ENCODE measurements around the gene TEX26. TPM values are rescaled to one million over a fixed set of nuclear protein-coding genes. Genes with fewer than 3 reads are reported as not detected.

TEX26 gene
- total and polyA plus RNA-seq, 9 of the 15 experiments (the other 6 are each of a cell fraction or from before 2014, with no cell fraction given) = not detected

DNA sequence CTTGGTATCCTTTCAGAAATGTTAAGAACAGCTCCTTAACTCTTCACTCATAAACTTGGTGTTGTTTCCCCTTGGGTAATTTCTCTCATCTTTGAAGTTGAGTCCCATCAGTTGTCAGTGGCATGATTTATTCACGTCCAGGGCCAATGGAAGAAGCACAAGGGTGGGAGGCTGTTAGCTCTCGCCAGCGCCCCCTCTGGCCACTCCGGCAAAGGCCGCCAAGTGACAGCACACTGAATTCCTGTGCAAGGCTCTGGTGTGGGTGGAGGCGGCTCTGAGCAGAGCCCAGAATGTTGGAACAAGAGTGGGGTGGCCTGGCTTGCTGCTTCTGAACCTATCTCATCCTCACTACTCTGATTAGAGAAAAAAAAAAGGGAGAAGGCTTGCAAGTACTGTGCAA is 39.5 kb upstream of the TEX26 start (continued):
- TF ChIP-seq, protein P1, sequence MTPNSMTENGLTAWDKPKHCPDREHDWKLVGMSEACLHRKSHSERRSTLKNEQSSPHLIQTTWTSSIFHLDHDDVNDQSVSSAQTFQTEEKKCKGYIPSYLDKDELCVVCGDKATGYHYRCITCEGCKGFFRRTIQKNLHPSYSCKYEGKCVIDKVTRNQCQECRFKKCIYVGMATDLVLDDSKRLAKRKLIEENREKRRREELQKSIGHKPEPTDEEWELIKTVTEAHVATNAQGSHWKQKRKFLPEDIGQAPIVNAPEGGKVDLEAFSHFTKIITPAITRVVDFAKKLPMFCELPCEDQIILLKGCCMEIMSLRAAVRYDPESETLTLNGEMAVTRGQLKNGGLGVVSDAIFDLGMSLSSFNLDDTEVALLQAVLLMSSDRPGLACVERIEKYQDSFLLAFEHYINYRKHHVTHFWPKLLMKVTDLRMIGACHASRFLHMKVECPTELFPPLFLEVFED (CRISPR knock-in tag; conservative IDR thresholded peaks at IDR 0.05) = no peak
- TF ChIP-seq GTF2E2 (tag; IDR thresholded peaks at IDR 0.05) = no peak
- peak; percentile 76 for TF ChIP-seq MEIS2 (IDR thresholded peaks at IDR 0.05; ENCODE audit: partially characterized antibody)
- TF ChIP-seq, protein P2, sequence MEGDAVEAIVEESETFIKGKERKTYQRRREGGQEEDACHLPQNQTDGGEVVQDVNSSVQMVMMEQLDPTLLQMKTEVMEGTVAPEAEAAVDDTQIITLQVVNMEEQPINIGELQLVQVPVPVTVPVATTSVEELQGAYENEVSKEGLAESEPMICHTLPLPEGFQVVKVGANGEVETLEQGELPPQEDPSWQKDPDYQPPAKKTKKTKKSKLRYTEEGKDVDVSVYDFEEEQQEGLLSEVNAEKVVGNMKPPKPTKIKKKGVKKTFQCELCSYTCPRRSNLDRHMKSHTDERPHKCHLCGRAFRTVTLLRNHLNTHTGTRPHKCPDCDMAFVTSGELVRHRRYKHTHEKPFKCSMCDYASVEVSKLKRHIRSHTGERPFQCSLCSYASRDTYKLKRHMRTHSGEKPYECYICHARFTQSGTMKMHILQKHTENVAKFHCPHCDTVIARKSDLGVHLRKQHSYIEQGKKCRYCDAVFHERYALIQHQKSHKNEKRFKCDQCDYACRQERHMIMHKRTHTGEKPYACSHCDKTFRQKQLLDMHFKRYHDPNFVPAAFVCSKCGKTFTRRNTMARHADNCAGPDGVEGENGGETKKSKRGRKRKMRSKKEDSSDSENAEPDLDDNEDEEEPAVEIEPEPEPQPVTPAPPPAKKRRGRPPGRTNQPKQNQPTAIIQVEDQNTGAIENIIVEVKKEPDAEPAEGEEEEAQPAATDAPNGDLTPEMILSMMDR (IDR thresholded peaks at IDR 0.05 in 2 of 3, conservative IDR thresholded peaks at IDR 0.05 in 1 of 3; ENCODE audit: insufficient read depth in 2 of 3, low read depth in 1 of 3, low read length in 3 of 3) = peak; percentile 41 to 64 (median 46)

DNA sequence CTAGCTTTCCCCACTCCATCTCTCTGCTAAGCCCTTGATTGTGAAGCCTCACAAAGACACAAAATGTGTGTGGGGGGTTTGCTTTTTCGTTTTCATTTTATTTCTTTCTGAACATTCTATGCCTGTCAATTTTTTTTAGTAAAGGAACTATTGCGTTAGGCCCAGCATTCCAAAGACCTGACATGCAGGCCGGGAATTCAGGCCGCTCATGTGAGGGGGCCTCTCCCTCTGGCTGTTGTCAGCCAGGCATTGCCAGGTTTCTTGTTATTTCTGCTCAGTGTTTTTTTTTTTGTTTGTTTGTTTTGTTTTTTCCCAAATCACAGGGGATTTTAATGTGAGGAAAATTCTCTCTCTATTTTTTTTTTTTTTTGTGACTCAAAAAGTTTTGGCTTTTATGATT is 36.7 kb upstream of the TEX26 start:
- BruUV-seq (replicated peaks) = no TSS peak
- no peak overlapping the region for H2AFZ ChIP-seq (ENCODE audit: low read depth, low read length)
- no peak overlapping the region for H3K4me2 ChIP-seq (ENCODE audit: insufficient read depth, low read length)
- DNase-seq (ENCODE audit: extremely low read depth in 1 of 4, low spot score in 3 of 4) (no peak), FAIRE-seq (no peak), ATAC-seq (no peak)
- no peaks in the 10 kb centered on the region; a peak in 1 of 5 replicates for H3K27me3 ChIP-seq (ENCODE audit: control insufficient read depth in 2 of 2, insufficient read depth in 2 of 2, low read length in 2 of 2)
- H3K79me2 ChIP-seq (ENCODE audit: control insufficient read depth, insufficient read depth, low read length) = no peaks in the 10 kb centered on the region
- ChIA-PET CTCF (ENCODE audit: low intra/inter-chr PET ratio) (no interaction called here), POLR2A (no interaction called here)
- no peaks in the 10 kb centered on the region for H3K9me3 ChIP-seq (replicated peaks; ENCODE audit: control insufficient read depth, insufficient read depth, low read depth, low read length)
- no peak overlapping the region for H3K27ac ChIP-seq (ENCODE audit: extremely low read depth, low read depth, low read length)
- no peaks in the 10 kb centered on the region for H3K9me1 ChIP-seq (ENCODE audit: control insufficient read depth, insufficient read depth, low read length)
- intact Hi-C loops (cut with micrococcal nuclease) (no loop called here), in situ Hi-C loops (cut with MboI) (no loop called here)
- H3K4me3 ChIP-seq = no peak overlapping the region
- WGBS (ENCODE audit: insufficient coverage, low coverage, missing lambda C conversion rate) = 7% methylated on average over 4 of the region's 4 CpGs
- H3K9ac ChIP-seq (ENCODE audit: insufficient read depth in 1 of 2, low read depth in 2 of 2, low read length in 2 of 2) = no peak overlapping the region
- no peaks in the 10 kb centered on the region for H4K20me1 ChIP-seq (replicated peaks; ENCODE audit: control insufficient read depth, insufficient read depth, low read length)
- no peaks in the 10 kb centered on the region for H3K36me3 ChIP-seq (ENCODE audit: control insufficient read depth, insufficient read depth, low read length)
- no peaks in the 10 kb centered on the region for H3K4me1 ChIP-seq (replicated peaks in 1 of 2; ENCODE audit: control insufficient read depth in 2 of 2, insufficient read depth in 2 of 2, low read length in 2 of 2)
- TF ChIP-seq, protein P3, sequence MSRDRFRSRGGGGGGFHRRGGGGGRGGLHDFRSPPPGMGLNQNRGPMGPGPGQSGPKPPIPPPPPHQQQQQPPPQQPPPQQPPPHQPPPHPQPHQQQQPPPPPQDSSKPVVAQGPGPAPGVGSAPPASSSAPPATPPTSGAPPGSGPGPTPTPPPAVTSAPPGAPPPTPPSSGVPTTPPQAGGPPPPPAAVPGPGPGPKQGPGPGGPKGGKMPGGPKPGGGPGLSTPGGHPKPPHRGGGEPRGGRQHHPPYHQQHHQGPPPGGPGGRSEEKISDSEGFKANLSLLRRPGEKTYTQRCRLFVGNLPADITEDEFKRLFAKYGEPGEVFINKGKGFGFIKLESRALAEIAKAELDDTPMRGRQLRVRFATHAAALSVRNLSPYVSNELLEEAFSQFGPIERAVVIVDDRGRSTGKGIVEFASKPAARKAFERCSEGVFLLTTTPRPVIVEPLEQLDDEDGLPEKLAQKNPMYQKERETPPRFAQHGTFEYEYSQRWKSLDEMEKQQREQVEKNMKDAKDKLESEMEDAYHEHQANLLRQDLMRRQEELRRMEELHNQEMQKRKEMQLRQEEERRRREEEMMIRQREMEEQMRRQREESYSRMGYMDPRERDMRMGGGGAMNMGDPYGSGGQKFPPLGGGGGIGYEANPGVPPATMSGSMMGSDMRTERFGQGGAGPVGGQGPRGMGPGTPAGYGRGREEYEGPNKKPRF (IDR thresholded peaks at IDR 0.05; ENCODE audit: low read depth, low read length) = no peak
- TF ChIP-seq ZNF165 (CRISPR knock-in tag; IDR thresholded peaks at IDR 0.05; ENCODE audit: borderline replicate concordance) = no peak
- TF ChIP-seq NFATC3 (IDR thresholded peaks at IDR 0.05) = no peak

All from K562 (cell line).